ENCODE measurements around the gene ROBO1.
A peak's percentile ranks its signal among the peaks of the same experiment; 100 is the strongest.

Gene ROBO1

DNA sequence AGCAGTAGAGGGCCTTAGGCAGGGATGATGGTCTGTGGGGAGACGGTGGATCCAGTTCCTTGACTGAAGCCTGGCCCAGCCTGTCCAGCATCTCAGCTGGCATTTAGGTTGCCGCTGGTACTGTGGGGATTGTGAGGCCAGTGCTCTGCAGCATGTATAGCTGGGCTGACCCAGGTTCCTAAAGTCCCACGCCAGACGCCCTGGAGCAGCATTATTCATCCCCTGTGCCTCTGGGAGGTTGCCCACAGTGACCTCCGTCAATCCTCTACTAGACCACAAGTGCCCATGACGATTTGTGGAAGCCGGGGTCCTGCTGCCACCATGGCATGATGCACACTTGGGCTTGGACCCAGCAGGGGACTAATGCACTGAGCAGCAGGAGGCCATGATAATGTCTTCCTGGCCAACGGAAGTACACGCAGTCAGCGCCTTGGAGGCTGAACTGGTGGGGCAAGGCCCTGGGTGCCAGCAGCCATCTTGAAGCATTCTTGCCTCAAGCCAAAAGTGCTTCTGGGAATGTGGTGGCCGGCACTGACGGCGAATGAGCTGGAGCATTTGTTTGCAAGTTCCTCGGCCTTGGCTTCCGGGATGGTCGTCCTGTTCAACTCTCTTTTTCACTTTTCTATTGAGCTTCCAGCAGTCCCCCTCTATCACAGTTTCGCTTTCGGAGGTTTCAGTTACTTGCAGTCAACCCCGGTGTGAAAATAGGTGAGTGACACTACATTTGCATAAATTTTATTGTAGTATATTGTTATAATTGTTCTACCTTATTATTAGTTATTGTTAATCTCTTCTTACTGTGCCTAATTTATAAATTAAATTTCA is 949.4 kb downstream of the ROBO1 start:
- DNase-seq, result no peak

- no peak for DNase-seq
These were observed 952.8 kb downstream of the ROBO1 start for GRCh38 chr3:78814893-78815562.

GRCh38 chr3:78812166-78812565 is 955.6 kb downstream of the ROBO1 start:
- DNase-seq, result no peak

DNA sequence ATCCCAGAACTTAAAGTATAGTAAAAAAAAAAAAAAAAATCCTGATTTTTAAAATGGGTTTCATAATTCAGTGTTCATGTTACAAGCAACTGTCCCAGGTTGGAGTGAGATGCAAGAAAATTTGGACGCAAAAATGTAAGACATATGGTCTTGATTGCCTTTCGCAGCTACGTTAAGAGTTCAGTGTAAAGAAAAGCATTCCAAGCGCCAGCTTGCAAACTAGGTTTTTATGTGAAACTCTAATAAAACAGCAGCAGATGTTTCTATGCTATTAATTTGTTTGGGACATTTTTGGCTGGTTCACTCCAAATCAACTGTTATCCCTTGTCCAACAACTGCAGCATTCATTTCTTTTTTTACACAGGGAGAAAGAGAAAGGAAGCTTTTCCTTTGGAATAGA is 957.8 kb downstream of the ROBO1 start:
- DNase-seq, result no peak

DNA sequence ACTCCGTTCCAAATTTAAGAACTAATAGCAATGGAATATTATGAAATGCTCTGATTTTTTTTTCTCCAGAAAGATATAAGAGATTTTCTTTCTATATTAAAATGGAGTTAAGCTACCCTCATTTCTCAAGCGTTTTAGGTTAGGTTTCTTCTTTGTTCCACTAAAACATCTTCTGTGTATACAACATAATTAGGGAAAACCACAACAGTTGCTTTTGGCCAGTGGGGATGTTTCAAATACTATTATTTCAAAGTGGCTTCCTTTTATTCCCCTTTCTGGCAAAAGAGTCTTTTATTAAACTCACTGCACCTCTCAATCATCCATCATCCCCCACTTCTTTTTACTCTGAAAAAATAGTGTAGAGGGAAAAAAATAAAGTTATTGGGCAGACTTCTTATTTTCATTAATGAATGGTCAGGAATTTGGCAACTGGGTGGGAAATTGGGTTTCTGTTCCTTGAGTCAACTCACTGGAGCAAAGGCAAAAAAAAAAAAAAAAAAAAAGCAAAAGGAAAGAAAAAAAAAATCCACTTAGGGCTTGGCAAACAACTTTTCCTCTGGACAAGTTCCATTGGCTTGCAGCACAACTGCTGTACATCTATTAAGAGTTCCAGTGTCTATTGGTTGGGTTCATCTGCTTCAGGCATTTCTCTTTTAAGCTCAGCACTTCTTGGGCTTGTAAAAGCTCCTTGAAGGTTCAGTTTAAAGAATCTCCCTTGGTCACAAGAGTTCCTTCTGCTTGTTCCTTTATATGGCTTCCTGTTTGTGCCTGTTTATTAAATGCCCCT is 963.4 kb downstream of the ROBO1 start:
- DNase-seq, result no peak

DNA sequence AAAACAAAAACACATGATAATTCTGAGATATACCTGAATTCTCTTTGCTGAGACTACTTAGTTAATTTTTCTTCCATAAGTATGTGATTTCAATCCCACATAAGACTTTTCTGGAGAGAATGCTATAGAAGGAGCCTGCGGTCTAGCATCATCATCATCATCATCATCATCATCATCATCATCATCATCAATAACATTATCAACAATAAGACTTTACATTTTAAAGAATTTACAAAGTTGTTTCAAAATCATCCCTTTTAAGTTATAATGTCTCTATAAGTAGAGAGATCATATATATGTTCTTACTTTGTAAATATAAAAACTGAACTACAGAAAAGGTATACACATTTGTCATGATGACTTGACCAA is 965.3 kb downstream of the ROBO1 start:
- DNase-seq, result no peak

DNA sequence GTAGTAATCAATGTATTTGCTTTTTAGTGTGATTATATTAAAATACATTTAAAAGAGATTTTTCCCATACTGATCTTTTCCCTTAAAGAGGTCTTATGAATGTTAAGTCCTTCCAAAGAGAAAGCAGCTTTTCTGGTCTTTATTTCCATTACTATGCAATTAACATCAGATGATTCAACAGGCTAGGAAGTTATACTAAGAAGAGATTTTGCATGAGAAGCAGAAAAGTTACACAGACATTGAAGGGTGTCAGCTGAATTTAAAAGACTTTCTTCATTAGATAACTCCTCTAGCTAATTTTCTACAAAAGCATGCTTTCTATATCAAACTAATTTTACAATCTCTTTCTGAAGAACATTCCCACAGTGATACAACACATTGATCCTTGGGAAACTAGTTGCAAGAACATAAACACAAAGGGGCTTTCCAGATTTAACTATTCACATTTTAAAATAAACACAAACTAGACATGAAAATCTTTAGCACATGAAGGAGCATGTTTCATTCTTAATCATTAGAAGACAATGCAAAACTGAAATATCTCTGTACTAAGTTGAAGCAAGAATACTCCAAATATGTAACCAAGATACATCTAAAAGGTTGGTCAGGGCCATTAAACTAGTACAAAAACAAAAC is 965.8 kb downstream of the ROBO1 start:
- DNase-seq, result no peak

DNA sequence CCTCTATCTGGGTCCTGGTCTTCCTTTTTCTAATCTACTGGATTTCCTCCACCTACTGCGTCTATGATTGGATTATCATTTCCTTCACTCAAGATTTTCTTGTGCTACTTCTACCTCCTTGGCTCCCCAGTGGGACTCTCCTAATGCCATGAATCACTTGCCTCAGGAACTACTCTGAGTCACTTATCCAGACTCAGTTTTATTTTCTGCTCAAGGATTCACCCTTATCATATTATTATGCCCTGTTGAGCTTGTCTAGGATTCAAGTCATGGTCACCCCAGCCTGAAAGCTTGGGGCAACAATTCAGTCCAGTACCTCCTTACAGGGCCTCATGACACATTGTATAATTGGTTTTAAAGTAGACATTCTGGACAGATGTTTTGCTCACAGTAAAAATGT is 968.1 kb downstream of the ROBO1 start:
- DNase-seq, result no peak

- DNase-seq, result no peak
These were observed 969.4 kb downstream of the ROBO1 start for GRCh38 chr3:78798266-78798832.

- no peak for DNase-seq
These were observed 973.4 kb downstream of the ROBO1 start for GRCh38 chr3:78794431-78794830.

DNA sequence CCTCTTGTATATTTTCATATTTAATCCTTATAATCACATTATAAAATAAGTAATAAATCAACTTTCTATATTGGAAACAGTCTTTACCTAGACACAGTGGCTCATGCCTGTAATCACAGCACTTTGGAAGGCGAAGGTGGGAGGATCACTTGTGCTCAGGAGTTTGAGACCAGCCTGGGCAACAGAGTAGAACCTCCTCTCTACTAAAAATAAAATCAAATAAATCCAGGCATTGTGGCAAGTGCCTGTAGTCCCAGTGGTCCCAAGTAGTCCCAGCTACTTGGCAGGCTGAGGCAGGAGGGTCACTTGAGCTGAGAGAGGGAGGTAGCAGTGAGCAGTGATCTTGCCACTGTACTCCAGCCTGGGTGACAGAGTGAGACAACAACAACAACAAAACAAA is 975.1 kb downstream of the ROBO1 start:
- no peak for DNase-seq

DNA sequence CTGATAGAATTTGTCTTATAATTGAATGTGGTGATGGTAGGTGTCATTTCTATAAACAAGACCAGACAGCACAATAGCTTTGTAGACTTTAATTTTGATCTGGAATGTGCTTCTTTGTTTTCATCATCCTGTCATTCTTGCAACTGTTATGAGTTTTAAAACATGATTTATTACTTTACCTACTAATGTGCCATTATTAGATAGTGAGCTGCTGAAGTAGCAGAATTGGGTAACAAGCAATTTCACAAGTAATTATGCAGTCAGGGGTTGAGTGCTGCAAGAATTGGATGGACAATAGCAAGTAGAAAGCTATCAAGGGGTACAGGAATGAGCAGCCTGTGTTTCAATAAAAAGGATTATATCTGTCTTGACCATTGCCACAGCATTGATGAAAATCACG is 975.6 kb downstream of the ROBO1 start:
- DNase-seq, result no peak

GRCh38 chr3:78791753-78792152 is 976.0 kb downstream of the ROBO1 start:
- DNase-seq, result peak; percentile 14

DNA sequence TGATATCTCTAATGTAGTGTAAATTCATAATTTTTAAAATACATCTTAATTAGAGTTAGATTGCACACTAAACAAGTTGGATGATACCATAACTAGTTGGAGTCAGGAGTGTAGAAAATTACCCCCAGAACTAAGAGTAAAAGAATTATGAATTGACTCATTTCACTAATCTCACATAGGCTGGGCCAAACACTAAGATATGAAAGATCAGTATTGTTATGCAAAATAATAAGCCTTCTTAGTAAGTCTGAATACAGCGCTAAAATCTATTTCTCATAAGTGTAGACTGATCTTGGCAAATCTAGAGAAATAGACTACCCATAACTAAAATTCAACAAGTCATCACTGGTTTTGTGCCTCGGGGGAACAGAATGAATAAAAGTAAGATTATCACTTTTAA is 979.0 kb downstream of the ROBO1 start:
- no peak for DNase-seq

DNA sequence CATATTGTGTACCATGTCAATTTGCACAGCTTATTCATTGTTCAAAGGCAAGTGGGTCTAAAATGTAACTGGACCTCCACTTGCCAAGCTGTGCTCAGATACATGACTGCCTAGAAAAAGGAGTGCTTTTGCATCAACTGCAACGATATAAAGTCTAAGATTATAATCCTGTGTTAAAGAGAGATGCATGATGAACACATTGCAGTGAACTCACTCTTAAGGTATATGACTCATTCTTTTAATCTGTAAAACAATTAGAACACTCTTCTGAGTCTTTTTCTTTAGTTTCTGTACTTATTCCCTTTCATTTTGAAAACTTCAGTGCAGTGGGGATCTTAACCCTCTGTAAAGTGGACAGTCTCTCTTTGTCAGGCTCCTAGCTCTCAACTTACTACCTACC is 982.8 kb downstream of the ROBO1 start:
- DNase-seq, result peak; percentile 0

DNA sequence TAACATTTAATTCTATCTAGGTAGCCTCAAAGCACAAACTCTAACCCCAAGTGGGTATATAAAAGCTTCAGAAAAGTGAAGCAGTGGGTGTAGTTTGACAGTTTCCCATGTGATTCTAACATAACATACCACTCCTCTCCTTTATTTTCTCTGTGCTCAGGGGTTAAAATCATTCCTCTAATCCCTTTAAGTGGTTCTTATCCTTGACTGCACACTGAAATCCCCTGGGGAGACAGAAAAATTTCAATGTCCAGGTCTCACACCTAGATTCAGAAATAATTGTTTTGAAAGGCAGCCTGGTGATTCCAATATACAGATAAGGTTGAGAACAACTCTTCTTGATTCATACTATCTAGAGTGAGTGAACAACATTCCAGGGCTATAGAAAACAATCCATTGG is 986.4 kb downstream of the ROBO1 start:
- no peak for DNase-seq

- peak; percentile 63 for DNase-seq
These were observed 1001.9 kb downstream of the ROBO1 start for GRCh38 chr3:78765671-78766485.

DNA sequence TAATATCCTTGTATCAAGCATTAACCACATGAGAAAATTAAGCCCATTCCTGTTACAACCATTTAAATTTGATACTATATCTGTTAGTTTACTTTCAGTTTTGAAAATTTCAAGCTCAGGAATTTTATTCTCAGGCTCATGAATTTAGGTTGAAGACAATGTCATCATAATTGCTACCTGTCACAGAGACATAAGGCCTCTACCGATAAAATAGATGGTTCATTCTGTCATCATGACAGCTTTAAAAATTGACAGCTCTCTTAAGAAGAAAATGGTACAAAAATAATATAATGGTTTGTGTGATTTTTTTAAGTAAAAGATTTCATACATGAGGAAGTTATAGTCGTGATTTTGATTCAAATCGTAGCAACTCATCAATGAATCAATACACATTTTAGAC is 1003.2 kb downstream of the ROBO1 start:
- no peak for DNase-seq

GRCh38 chr3:78762121-78762520 is 1005.7 kb downstream of the ROBO1 start:
- DNase-seq, result no peak

GRCh38 chr3:78761126-78761525 is 1006.7 kb downstream of the ROBO1 start:
- no peak for DNase-seq

DNA sequence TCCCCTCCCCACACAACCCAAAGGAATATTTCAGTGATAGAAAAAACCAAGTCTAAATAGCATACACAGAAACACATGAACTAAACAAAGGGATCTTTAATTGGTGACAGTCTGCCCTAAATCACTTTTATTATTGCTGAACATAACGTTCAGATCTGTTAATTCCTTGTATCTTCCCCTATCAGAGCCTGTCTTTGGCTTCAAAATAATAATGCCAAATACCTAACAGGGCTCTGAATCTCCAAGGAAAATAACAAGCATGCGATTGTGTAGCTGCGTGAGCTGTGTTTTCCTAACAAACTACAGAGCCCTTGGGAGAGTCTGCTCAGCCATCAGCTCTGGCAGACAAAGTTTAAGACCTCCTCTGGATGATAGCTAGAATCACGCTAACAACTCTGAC is 1010.1 kb downstream of the ROBO1 start:
- DNase-seq, result no peak

All from NCI-H1092 (cell line).